GM12874 (cell line): ENCODE data around the gene PCDHGA4.

ENCODE experiments used
- CTCF ChIP-seq: IDR thresholded peaks from 2 replicates; pipeline ENCODE4 v1.5.1; 2011; ENCODE audit warnings: low read depth, mild to moderate bottlenecking, control low read depth, low read length, moderate library complexity; ENCODE audit not compliant: insufficient read depth

Gene PCDHGA4

DNA sequence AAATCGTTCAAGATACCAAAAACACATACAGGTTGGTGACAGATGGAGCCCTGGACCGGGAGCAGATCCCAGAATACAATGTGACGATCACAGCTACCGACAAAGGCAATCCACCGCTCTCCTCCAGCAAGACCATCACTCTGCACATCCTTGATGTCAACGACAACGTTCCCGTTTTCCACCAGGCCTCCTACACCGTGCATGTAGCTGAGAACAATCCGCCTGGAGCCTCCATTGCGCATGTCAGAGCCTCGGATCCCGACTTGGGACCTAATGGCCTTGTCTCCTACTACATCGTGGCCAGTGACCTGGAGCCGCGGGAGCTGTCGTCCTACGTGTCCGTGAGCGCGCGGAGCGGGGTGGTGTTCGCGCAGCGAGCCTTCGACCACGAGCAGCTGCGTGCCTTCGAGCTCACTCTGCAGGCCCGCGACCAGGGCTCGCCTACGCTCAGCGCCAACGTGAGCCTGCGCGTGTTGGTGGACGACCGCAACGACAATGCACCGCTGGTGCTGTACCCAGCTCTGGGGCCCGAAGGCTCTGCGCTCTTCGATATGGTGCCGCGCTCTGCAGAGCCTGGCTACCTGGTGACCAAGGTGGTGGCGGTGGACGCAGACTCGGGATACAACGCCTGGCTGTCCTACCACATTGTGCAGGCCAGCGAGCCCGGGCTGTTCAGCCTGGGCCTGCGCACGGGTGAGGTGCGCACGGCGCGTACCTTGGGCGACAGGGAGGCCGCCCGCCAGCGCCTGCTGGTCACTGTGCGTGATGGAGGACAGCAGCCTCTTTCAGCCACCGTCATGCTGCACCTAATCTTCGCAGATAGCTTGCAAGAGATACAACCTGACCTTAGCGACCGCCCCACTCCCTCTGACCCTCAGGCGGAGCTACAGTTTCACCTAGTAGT lies 17.0 kb downstream of the PCDHGA4 start:
- TF ChIP-seq CTCF = no peak

DNA sequence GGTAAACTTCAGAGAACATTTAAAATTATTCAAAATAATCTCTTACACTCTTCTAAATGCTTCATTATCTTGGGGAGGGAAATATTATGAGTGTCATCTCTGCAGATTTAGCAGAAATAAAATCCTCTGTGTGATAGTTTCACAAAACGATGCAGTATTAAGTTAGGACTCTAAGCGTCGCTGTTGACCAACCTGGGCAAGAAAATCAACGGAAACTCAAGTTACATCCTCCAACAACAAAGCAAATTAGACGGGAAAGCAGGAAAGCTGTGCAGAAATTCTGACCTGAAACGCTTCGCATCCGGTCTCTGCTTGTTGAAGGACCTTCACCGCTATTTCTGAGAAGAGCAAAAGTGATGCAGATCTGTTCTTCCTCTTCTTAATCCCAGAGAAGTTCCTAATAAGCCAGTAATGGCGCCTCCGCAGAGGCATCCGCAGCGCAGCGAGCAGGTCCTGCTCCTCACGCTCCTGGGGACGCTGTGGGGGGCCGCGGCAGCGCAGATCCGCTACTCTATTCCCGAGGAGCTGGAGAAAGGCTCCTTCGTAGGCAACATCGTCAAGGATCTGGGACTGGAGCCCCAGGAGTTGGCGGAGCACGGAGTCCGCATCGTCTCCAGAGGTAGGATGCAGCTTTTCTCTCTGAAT lies 19.0 kb downstream of the PCDHGA4 start, which contains the start of gene PCDHGA6:
PCDHGA6 (plus strand) TSS at position 219 of the 645 bp plus-strand sequence; CDS start at position 412, 193 bp downstream.
- peak; percentile 29; the same call in 1 of the 2 replicates for TF ChIP-seq CTCF

DNA sequence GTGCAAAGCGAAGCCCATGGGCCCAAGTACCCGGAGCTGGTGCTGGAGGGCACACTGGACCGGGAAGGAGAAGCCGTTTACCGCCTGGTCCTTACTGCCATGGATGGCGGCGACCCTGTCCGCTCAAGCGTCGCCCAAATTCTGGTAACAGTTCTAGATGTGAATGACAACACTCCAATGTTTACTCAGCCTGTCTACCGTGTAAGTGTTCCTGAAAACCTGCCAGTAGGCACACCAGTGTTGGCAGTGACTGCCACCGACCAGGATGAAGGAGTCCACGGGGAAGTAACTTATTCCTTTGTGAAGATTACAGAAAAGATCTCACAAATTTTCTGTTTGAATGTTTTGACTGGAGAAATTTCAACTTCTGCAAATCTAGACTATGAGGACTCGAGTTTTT lies 19.8 kb downstream of the PCDHGA4 start:
- TF ChIP-seq CTCF = no peak

- TF ChIP-seq CTCF = 0 out of 2 replicates have a peak, but pooled peaks have one; percentile 4
These were observed 20.8 kb downstream of the PCDHGA4 start for GRCh38 chr5:141375444-141376155.

- TF ChIP-seq CTCF = no peak
These were observed 27.9 kb downstream of the PCDHGA4 start, which contains the start of gene PCDHGA7 for GRCh38 chr5:141382469-141383294. Gene PCDHGA7 (plus strand): TSS chr5:141382742. CDS start chr5:141382900, 158 bp downstream.

DNA sequence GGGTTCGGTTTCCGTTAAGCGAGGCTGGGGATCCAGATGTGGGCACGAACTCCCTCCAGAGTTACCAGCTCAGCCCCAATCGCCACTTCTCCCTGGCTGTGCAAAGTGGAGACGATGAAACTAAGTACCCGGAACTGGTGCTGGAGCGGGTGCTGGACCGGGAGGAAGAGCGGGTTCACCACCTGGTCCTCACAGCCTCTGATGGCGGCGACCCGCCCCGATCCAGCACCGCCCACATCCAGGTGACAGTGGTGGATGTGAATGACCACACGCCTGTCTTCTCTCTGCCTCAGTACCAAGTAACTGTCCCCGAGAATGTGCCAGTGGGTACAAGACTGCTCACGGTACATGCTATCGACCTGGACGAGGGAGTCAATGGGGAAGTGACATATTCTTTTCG lies 28.5 kb downstream of the PCDHGA4 start:
- no peak for TF ChIP-seq CTCF
